Breast epithelium (tissue), 3 donors: ENCODE results near the gene TLX1.

Experiments used
- POLR2AphosphoS5 ChIP-seq, 3 donors: sonication (generic); formaldehyde crosslinking; IDR thresholded peaks; one replicate each; pipeline ENCODE4 v1.6.1; 2017; ENCODE audit warnings: antibody characterized with exemption in 3 of 3
- TF ChIP-seq, protein P1 (sequence below), 3 donors: fragments of 450-650 bp; IDR thresholded peaks; one replicate each; pipeline ENCODE4 v1.5.1; 2016 to 2017; ENCODE audit warnings: antibody characterized with exemption in 3 of 3, mild to moderate bottlenecking in 3 of 3, moderate library complexity in 3 of 3

- TF ChIP-seq POLR2AphosphoS5 (IDR thresholded peaks at IDR 0.05), result no peak
- TF ChIP-seq, protein P1, sequence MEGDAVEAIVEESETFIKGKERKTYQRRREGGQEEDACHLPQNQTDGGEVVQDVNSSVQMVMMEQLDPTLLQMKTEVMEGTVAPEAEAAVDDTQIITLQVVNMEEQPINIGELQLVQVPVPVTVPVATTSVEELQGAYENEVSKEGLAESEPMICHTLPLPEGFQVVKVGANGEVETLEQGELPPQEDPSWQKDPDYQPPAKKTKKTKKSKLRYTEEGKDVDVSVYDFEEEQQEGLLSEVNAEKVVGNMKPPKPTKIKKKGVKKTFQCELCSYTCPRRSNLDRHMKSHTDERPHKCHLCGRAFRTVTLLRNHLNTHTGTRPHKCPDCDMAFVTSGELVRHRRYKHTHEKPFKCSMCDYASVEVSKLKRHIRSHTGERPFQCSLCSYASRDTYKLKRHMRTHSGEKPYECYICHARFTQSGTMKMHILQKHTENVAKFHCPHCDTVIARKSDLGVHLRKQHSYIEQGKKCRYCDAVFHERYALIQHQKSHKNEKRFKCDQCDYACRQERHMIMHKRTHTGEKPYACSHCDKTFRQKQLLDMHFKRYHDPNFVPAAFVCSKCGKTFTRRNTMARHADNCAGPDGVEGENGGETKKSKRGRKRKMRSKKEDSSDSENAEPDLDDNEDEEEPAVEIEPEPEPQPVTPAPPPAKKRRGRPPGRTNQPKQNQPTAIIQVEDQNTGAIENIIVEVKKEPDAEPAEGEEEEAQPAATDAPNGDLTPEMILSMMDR (IDR thresholded peaks at IDR 0.05), result no peak
Observed at GRCh38 chr10:101145750-101146391, 14.8 kb downstream of the TLX1 start.
